ENCODE results near the gene CLMN. TPM values are rescaled to one million over a fixed set of nuclear protein-coding genes. Genes with fewer than 3 reads are reported as not detected.

CLMN gene
- total and polyA plus RNA-seq, 2 donors (not counting 1 experiment from before 2014, with no cell fraction given): 9.6 to 51.5 TPM

DNA sequence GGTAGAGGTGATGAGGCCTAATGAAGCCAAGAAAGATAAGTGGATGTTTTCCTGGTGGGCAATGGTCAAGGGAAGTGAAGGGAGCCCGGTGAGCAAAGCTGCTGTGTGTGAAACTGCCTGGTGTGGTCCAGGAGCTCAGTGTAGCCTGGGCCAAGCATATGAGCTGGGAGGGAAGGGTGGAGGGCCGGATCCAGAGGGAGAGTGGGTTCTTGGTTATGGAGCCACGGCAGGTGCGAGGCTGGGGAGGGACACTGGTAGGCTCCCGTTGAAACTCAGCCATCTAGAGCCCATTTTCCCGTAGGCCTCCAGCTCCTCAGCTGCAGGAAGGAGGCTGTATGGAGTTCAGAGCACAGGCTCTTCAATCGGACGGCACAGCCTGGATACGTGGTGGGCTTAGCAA, 10.2 kb upstream of the CLMN start:
- Mint-ChIP-seq H3K4me1 (peaks cover 54% of the 10 kb centered on the region), H3K4me3 (no peak overlapping the region), H3K27ac (no peak overlapping the region), H3K9me3 (ENCODE audit: insufficient read depth) (no peaks in the 10 kb centered on the region), H3K27me3 (peaks cover under 1% of the 10 kb centered on the region)
- Histone ChIP-seq H3K4me1 (ENCODE audit: control insufficient read depth in 2 of 2, insufficient read depth in 2 of 2, low read length in 2 of 2) (peaks cover 42 to 46% of the 10 kb centered on the region in 2 donors), H3K27ac (ENCODE audit: low read length in 2 of 2) (no peak overlapping the region), H3K4me3 (ENCODE audit: control extremely low read depth in 1 of 5, extremely low read depth in 1 of 5, insufficient read depth in 1 of 5, low read depth in 2 of 5, low read length in 4 of 5) (no peak overlapping the region), H3K36me3 (replicated peaks in 1 of 2; ENCODE audit: control extremely low read depth in 1 of 2, control insufficient read depth in 1 of 2, extremely low read depth in 1 of 2, insufficient read depth in 2 of 2, low read length in 1 of 2) (no peaks in the 10 kb centered on the region), H3K79me2 (ENCODE audit: control insufficient read depth, insufficient read depth, low read length) (no peaks in the 10 kb centered on the region), H3K9me3 (ENCODE audit: control extremely low read depth in 1 of 3, control insufficient read depth in 2 of 3, insufficient read depth in 1 of 3, low read length in 2 of 3) (peaks cover 0 to 3% (median 0%) of the 10 kb centered on the region in 3 donors), H2AFZ (ENCODE audit: insufficient read depth, low read depth, low read length, poor library complexity, severe bottlenecking) (no peak overlapping the region), H4K20me1 (ENCODE audit: control insufficient read depth, insufficient read depth, low read length, poor library complexity, severe bottlenecking) (no peaks in the 10 kb centered on the region), H3K4me2 (replicated peaks; ENCODE audit: low read depth, low read length, poor library complexity, severe bottlenecking) (peak overlapping the region; percentile 73), H3K9ac (ENCODE audit: low read length) (no peak overlapping the region), H3K27me3 (replicated peaks in 1 of 4; ENCODE audit: control extremely low read depth in 1 of 4, control insufficient read depth in 3 of 4, insufficient read depth in 4 of 4, low read length in 3 of 4) (no peaks in the 10 kb centered on the region)
- ATAC-seq (ENCODE audit: low read depth) (no peak), DNase-seq (no peak)
- intact Hi-C loops (cut with micrococcal nuclease): loop anchor here (5.0 kb wide), 3 partner anchors 67 to 202 kb away; partner anchors contain the start of gene SYNE3
- POLR2A ChIA-PET: no interaction called here
- CTCF ChIA-PET: interaction anchor here (1.1 to 1.2 kb wide), 3 partner anchors 20 to 64 kb away, joined by 3 to 5 read pairs (median 4); no protein-coding TSS in a partner anchor
- TF ChIP-seq EZH2 (IDR thresholded peaks at IDR 0.05; ENCODE audit: borderline replicate concordance, insufficient read depth, low read depth, low read length, poor library complexity, severe bottlenecking): no peak
- TF ChIP-seq, protein P1, sequence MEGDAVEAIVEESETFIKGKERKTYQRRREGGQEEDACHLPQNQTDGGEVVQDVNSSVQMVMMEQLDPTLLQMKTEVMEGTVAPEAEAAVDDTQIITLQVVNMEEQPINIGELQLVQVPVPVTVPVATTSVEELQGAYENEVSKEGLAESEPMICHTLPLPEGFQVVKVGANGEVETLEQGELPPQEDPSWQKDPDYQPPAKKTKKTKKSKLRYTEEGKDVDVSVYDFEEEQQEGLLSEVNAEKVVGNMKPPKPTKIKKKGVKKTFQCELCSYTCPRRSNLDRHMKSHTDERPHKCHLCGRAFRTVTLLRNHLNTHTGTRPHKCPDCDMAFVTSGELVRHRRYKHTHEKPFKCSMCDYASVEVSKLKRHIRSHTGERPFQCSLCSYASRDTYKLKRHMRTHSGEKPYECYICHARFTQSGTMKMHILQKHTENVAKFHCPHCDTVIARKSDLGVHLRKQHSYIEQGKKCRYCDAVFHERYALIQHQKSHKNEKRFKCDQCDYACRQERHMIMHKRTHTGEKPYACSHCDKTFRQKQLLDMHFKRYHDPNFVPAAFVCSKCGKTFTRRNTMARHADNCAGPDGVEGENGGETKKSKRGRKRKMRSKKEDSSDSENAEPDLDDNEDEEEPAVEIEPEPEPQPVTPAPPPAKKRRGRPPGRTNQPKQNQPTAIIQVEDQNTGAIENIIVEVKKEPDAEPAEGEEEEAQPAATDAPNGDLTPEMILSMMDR (IDR thresholded peaks at IDR 0.05): no peak
- 98% methylated on average over 9 of the region's 9 CpGs for WGBS (ENCODE audit: insufficient coverage)

DNA sequence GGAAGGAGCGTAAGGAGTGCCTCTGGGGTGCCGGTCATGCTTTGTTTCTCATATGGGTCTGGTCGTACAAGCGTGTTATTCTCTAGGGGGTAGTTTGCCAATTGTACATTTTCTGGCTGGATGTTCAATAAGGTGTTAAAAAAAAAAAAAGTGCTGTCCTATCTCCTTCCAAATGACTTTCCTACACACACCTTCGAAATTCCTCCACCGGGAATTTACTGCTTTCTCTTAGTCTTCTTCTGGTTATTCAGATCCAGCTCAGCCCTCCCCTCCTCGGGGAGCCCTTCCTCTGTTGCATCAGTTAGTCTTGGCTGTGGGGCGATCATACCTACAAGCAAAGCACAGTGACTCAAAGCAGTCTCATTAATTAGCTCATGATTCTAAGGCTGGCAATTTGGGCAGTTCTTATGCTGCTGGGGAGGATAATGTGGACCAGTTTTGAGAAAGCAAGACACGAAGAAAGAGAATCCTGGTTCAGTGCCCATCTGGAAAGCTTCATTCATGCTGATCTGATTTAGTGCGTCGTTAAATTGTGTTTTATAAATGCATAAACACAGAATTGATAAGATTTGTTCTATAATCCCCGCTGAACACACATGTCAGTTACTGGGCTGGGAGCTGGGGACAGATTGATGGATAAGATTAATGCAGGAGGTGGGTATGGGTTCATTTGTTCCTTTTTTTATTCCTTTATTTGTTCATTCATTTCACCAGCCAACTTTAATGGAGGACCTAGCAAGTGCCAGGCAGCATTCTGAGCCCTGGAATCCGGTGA, 9.2 kb upstream of the CLMN start:
- no peak for DNase-seq
- Histone ChIP-seq H3K36me3 (replicated peaks in 1 of 2; ENCODE audit: control extremely low read depth in 1 of 2, control insufficient read depth in 1 of 2, extremely low read depth in 1 of 2, insufficient read depth in 2 of 2, low read length in 1 of 2) (no peaks in the 10 kb centered on the region), H3K4me1 (ENCODE audit: control insufficient read depth in 2 of 2, insufficient read depth in 2 of 2, low read length in 2 of 2) (peaks cover 42 to 46% of the 10 kb centered on the region in 2 donors), H4K20me1 (ENCODE audit: control insufficient read depth, insufficient read depth, low read length, poor library complexity, severe bottlenecking) (no peaks in the 10 kb centered on the region), H3K4me2 (replicated peaks; ENCODE audit: low read depth, low read length, poor library complexity, severe bottlenecking) (peak overlapping the region; percentile 73), H3K9me3 (ENCODE audit: control extremely low read depth in 1 of 3, control insufficient read depth in 2 of 3, insufficient read depth in 1 of 3, low read length in 2 of 3) (peaks cover 0 to 3% (median 0%) of the 10 kb centered on the region in 3 donors), H3K9ac (ENCODE audit: low read length) (no peak overlapping the region), H3K27me3 (replicated peaks in 1 of 4; ENCODE audit: control extremely low read depth in 1 of 4, control insufficient read depth in 3 of 4, insufficient read depth in 4 of 4, low read length in 3 of 4) (no peaks in the 10 kb centered on the region), H3K27ac (ENCODE audit: low read length in 2 of 2) (no peak overlapping the region), H2AFZ (ENCODE audit: insufficient read depth, low read depth, low read length, poor library complexity, severe bottlenecking) (no peak overlapping the region), H3K4me3 (ENCODE audit: control extremely low read depth in 1 of 5, extremely low read depth in 1 of 5, insufficient read depth in 1 of 5, low read depth in 2 of 5, low read length in 4 of 5) (no peak overlapping the region), H3K79me2 (ENCODE audit: control insufficient read depth, insufficient read depth, low read length) (no peaks in the 10 kb centered on the region)
- Mint-ChIP-seq H3K4me3 (peak overlapping the region; percentile 44), H3K4me1 (peaks cover 56% of the 10 kb centered on the region), H3K27ac (peak overlapping the region; percentile 92), H3K27me3 (no peaks in the 10 kb centered on the region), H3K9me3 (ENCODE audit: insufficient read depth) (no peaks in the 10 kb centered on the region)
- ChIA-PET CTCF (interaction anchor here (0.7 to 3.1 kb wide), 5 partner anchors 9 to 171 kb away, joined by 3 to 17 read pairs (median 4); partner anchors contain the start of genes CLMN and DICER1), POLR2A (interaction anchor here (1.8 kb wide), 1 partner anchor 171 kb away, joined by 9 read pairs; the partner anchor contains the start of gene DICER1)
- TF ChIP-seq, protein P1 (IDR thresholded peaks at IDR 0.05): no peak
- no peak for TF ChIP-seq EZH2 (IDR thresholded peaks at IDR 0.05; ENCODE audit: borderline replicate concordance, insufficient read depth, low read depth, low read length, poor library complexity, severe bottlenecking)
- no peak for ATAC-seq (ENCODE audit: low read depth)
- 54% methylated on average over 8 of the region's 13 CpGs for WGBS (ENCODE audit: insufficient coverage)
- intact Hi-C loops (cut with micrococcal nuclease): loop anchor here (1.0 to 5.0 kb wide), 4 partner anchors 10 to 203 kb away; partner anchors contain the start of genes CLMN and SYNE3
